OCI-LY1 (cell line): ENCODE results near the gene XKR8.

Experiments used
- CTCF ChIP-seq: fragments of 200-600 bp; sonication (generic), shearing (Covaris generic); IDR thresholded peaks from 2 replicates; pipeline ENCODE4 v1.5.1; 2017; ENCODE audit warnings: mild to moderate bottlenecking, antibody characterized with exemption, low read length, moderate library complexity, mixed read lengths
- EZH2 ChIP-seq: fragments of 200-600 bp; sonication (generic), shearing (Covaris generic); IDR thresholded peaks from 2 replicates; pipeline ENCODE4 v1.8.0; 2017; ENCODE audit warnings: borderline replicate concordance, mixed run types, mild to moderate bottlenecking, antibody characterized with exemption, low read length, moderate library complexity, mixed read lengths

- TF ChIP-seq CTCF (no peak), EZH2 (no peak)
Observed at GRCh38 chr1:27945020-27945419, 14.8 kb upstream of the XKR8 start.
